K562 (cell line): Measurements from ENCODE around the gene RAP1GDS1. TPM values are rescaled to one million over a fixed set of nuclear protein-coding genes. Genes with fewer than 3 reads are reported as not detected.

ENCODE experiments used
- MLLT1 ChIP-seq, 2 experiments: fragments of 450-650 bp; IDR thresholded peaks; 2 replicates each; pipeline ENCODE4 v1.6.1; 2016
- MYC ChIP-seq, 2 experiments: fragments of 250-450 bp in 1 of 2; sonication (Bioruptor Pico) in 1 of 2; IDR thresholded peaks; 2 replicates each; pipeline versions ENCODE4 v1.5.1 to v1.6.1; 2012 to 2021; ENCODE audit warnings: low read depth in 2 of 2, borderline replicate concordance in 1 of 2, improper control_type of control experiment in 1 of 2, low read length in 1 of 2, mild to moderate bottlenecking in 1 of 2, moderate library complexity in 1 of 2
- PRDM10 ChIP-seq: fragments of 450-650 bp; IDR thresholded peaks from 2 replicates; pipeline ENCODE4 v1.6.1; 2018; ENCODE audit not compliant: partially characterized antibody
- RNF2 ChIP-seq: sonication (generic); IDR thresholded peaks from 2 replicates; pipeline ENCODE4 v1.6.1; 2016
- ZBTB40 ChIP-seq, 2 experiments: fragments of 450-650 bp in 1 of 2; sonication (generic) in 1 of 2; formaldehyde crosslinking in 1 of 2; IDR thresholded peaks; 2 replicates each; pipeline versions ENCODE4 v1.7.1 to v1.9.0; 2016 to 2022; ENCODE audit warnings: inconsistent platforms in 1 of 2, mild to moderate bottlenecking in 1 of 2, missing genetic modification reagents in 1 of 2
- ZBTB9 ChIP-seq: fragments of 450-650 bp; formaldehyde crosslinking; IDR thresholded peaks from 2 replicates; pipeline ENCODE4 v1.4.0; 2020; ENCODE audit warnings: mild to moderate bottlenecking, moderate library complexity
- ZNF589 ChIP-seq: fragments of 200-800 bp; sonication (Bioruptor generic); IDR thresholded peaks from 2 replicates; pipeline ENCODE4 v1.6.1; 2016; ENCODE audit warnings: low read depth, missing genetic modification characterization, missing compliant biosample characterization
- polyA plus RNA-seq, 8 experiments: library from polyadenylated mRNA; depleted of rRNA in 4 of 8; stranded (reverse) in 5 of 8; unstranded in 3 of 8; fragments of >200 nt; fragmentation: Nextera tagmentation in 2 of 8; fragmentation: Illumina TruSeq in 1 of 8; extraction: Ambion mirVana in 2 of 8; extraction: Trizol in 1 of 8; gene quantifications; 2 replicates each; pipeline versions ENCODE4 v1.2.1 to v1.2.3, GENCODE V29; 2011 to 2014; ENCODE audit warnings: inconsistent platforms in 1 of 8, missing spikeins in 1 of 8
- total RNA-seq, 7 experiments: library from RNA; depleted of rRNA in 6 of 7; stranded (reverse); fragments of >200 nt in 6 of 7; fragmentation: Illumina TruSeq in 2 of 7; extraction: Trizol in 2 of 7; gene quantifications; 2 replicates each; pipeline versions ENCODE4 v1.2.1 to v1.2.3, GENCODE V29; 2011 to 2021; ENCODE audit warnings: low replicate concordance in 1 of 7

The RAP1GDS1 gene
- total and polyA plus RNA-seq, 9 of the 15 experiments (the other 6 are each of a cell fraction or from before 2014, with no cell fraction given): 27.2 to 55.6 (median 31.5) TPM

GRCh38 chr4:98232202-98232601 is 29.0 kb upstream of the RAP1GDS1 start (continued):
- TF ChIP-seq ZBTB40 (IDR thresholded peaks at IDR 0.05): peak; percentile 37; the same call in 1 of the 2 replicates
- no peak for TF ChIP-seq ZBTB40 (CRISPR knock-in tag; IDR thresholded peaks at IDR 0.05)
- no peak for TF ChIP-seq MLLT1 (IDR thresholded peaks at IDR 0.05)
- TF ChIP-seq MYC (IDR thresholded peaks at IDR 0.05; ENCODE audit: low read depth, low read length): peak; percentile 66
- TF ChIP-seq MYC (CRISPR knock-in tag; IDR thresholded peaks at IDR 0.05; ENCODE audit: borderline replicate concordance, low read depth): no peak
- TF ChIP-seq RNF2: peak; percentile 45; the same call in 1 of the 2 replicates
- TF ChIP-seq ZNF589 (CRISPR knock-in tag): peak; percentile 78
- TF ChIP-seq ZBTB9: no peak
- no peak for TF ChIP-seq PRDM10
